ENCODE measurements around the gene NOP53.

GRCh38 chr19:47766670-47767069 is 21.3 kb downstream of the NOP53 start:
- TF ChIP-seq EZH2 (IDR thresholded peaks at IDR 0.05): no peak
- no peak for TF ChIP-seq POLR2AphosphoS5 (IDR thresholded peaks at IDR 0.05; ENCODE audit: borderline replicate concordance, low read depth, low read length)

Data from SK-N-MC (cell line).